ENCODE results near the gene ATP8B4.

ATP8B4 gene

DNA sequence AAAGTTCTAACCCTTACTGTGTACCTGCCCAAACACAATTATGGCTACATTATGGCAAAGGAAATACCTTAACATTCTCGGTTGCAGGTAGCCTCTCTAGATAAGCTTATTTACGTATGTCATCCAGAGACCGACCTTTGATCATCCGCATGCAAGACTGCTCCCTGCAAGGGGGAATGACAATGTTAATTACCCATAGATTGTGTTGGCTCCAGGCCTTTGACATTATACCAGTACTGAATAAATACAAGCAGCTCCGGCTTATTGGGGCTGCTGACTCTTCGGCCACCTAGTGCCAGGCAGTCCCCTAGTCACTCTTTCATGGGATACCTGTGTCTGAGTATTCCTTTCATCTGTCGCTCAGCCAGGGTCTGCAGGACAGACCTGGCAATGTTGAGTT, 274.6 kb downstream of the ATP8B4 start:
- DNase-seq: no peak

DNA sequence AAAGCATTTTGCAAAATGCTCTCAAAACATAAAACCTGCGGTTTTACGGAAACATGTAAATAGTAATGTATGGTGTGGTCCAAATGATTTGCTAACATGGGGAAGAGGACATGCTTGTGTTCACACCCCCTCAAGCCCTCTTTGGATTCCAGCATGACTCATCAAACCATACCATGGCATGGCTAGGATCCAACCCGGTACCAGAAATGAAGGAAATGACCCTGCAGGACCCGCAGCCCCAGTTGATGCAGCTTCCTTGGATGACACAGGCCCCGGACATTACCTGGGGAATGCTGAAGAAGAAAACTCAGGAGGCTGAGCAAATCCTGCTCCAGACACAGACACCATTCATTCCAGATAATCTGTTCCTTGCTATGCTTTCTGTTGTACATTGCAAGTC, 275.3 kb downstream of the ATP8B4 start:
- DNase-seq: no peak

GRCh38 chr15:49842031-49842730, 276.9 kb downstream of the ATP8B4 start:
- DNase-seq: no peak

DNA sequence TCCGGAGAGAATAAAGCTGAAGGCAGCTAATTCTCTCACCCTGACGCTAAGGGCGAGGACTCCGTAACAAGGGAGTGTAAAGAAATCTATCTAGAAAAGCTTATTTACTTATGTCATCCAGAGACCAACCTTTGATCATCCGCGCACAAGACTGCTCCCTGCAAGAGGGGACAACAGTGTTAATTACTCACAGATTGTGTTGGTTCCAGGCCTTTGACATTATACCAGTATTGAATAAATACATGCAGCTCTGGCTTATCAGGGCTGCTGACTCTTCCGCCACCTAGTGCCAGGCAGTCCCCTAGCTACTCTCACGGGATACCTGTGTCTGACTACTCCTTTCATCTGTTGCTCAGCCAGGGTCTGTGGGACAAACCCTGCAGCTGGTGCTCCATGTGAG, 286.5 kb downstream of the ATP8B4 start:
- no peak for DNase-seq

- DNase-seq: no peak
Observed at GRCh38 chr15:49831206-49831965, 287.6 kb downstream of the ATP8B4 start.

GRCh38 chr15:49830391-49830790, 288.6 kb downstream of the ATP8B4 start:
- DNase-seq: no peak

DNA sequence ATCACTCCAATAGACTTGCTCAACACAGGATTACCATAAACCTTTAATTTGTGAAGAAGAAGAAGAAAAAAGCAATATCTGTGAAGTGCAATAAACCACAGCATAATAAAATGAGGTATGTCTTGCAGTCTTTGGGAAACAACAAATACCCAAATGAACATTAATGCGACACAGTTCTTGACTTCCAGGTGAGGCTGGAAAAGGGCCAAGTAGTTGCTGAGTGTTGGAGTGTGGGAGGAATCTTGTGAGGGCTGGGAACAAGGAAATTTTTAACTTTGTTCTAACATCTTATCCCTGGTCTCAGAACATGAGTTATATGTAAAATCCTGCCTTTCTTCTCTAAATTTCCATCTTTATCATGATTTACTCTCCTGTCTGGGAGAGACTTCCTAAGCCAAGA, 291.7 kb downstream of the ATP8B4 start:
- DNase-seq: no peak

DNA sequence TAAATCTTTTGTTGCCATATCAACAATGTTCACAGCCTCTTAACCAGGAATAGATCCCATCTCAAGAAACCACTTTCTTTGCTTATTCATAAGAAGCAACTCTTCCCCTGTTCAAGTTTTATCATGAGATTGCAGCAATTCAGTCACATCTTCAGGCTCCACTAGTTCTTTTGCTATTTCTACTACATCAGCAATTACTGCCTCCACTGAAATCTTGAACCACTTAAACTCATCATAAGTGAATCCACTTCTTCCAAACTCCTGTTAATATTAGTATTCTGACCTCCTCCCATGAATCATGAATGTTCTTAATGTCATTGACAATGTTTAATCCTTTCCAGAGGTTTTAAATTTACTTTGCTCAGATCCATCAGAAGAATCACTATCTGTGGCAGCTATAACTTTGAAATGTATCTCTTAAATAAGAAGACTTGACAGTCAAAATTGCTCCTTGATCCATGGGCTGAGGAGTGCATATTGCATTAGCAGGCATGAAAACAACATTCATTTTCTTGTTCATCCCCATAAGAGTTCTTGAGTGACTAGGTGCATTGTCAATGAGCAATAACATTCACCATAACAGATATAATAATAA, 292.3 kb downstream of the ATP8B4 start:
- no peak for DNase-seq

GRCh38 chr15:49824775-49825099, 294.3 kb downstream of the ATP8B4 start:
- DNase-seq: no peak

DNA sequence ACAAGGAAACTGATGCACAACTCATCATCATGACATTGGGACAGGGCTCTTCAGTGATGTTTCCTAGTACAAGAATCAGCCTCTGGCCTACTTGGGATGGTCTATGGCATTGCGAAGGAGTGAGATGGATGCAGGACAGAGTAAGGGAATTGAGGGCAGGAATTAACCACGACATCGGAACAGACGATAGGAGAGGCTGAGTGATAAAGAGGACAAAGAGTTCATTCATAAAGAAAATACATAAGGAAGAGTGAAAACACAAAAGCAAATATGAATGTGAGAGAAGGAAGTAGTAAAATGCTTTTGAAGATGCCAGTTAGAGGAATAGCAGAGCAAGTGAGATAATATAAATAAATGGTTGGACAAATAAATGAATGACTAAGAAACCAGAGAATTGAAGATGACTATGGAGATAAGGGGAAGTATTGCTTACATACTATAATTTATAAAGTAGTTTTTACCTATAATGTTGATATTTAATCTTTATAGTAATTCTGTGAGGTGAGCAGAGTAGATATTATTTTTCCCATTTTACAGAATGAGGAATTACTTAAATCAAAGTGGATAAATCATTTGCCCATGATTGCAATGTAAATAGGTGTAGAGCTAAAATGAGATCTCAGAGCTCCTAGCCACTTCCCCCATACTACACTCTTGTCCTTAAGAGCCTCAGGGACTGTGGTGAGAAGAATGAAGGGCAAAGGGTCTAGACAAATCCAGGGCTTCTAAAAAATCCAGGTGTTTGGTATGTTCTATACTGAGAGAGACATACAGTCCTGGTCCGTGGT, 294.9 kb downstream of the ATP8B4 start:
- no peak for DNase-seq

DNA sequence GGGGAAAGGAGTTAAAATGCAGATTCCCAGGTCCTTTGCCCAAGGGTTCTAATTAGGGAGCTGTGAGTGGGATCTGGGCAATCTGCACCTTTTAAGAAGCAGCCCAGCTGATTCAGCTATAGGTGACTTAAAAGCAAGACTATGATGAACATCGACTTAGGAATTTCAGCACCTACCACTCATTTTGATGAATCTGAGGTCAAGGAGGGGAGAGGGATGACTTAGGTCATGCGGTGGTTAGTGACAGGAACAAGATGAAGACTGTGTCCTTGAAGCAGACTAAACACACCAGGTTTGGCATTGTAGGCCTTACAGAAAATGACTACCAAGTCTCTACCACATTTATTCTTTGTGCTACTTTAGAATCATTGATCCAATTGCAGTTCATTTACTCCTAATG, 301.9 kb downstream of the ATP8B4 start:
- DNase-seq: no peak

DNA sequence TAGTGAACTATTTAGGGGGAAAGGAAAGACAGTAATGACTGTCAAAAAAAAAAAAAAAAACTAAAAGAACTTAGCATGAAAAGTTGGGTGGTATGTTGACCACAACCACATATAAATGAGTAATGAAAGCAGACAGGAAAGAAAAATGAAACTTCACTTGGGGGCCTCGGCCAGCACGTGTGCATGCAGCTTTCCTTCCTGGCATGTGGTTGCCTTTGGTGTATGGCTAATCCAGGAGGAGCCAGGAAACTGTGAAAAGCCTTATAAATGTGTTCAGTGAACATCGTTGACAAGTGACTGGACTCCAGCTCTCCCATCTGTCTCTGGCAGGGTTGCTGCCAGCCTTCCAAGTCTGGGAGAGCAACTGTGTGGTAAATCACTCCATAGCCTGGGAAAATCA, 303.1 kb downstream of the ATP8B4 start:
- no peak for DNase-seq

DNA sequence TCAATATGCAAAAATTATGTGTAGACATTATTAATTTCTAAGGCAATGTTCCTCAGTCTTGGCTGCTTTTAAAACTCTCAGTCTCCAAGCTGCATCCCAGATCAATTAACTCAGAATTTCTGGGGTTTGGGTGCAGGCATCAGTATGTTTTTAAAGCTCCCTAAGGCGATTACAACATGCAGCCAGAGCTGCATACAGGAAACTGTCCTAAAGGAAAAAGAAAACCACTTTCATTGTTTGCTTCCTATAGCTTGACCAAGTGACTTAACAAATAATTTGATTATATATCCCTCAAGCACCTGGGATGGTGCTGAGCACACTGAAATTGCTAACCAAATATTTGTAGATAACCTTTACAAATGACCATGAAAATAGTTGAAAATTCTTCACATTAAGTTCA, 303.5 kb downstream of the ATP8B4 start:
- no peak for DNase-seq

- DNase-seq: no peak
Observed at GRCh38 chr15:49814709-49815108, 304.3 kb downstream of the ATP8B4 start.

GRCh38 chr15:49813625-49814024, 305.4 kb downstream of the ATP8B4 start:
- no peak for DNase-seq

- no peak for DNase-seq
Observed at GRCh38 chr15:49810720-49811119, 308.3 kb downstream of the ATP8B4 start.

DNA sequence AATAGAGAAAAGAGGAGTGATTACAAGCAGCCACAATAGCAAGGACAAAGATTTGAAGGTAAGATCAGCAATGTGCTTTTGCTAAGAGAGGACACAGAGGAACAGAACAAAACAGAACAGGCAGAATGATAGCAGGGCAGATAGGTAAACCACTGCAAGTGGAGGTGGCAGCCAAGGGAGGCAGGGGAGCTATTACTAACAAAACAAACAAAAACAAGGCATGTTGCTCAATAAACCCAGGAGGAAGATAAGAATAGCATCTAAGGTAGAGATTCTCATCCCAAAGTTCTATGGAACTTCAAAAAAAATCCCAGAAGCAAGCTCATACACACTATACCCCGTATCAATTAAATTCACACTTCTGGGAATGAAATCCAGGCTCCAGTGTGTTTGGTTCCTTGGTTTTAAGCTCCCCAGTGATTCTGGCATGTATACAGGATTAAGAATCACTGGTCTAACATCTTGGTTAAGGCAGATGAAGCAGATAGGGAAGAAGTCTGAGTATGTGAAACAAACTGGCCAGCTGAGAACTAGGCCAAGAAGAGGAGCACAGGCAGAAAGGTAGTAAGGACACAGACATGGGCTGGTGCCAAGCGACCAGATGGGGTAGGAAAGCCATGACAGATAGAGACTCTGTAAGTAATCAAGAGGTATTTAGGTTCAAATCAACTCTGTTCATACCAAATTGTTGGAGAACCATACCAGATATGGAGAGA, 309.0 kb downstream of the ATP8B4 start:
- DNase-seq: no peak

DNA sequence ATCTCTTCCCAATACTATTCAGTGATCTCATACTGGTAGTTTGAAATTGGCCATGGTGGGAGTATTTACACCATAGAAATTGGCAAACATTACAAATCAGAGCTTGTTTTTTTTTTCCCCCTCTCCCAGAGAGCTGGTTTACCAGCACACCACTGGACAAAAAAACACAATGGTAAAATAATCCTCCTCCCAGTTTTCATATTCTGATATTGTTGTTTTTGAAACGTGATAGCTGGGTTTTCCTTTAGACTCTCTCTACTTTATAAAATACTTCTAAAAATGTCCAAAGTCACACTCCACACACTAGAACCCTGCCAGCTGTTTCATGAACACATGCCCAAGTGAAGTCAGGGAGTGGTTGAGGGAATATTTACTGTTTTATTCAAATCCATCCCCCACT, 310.7 kb downstream of the ATP8B4 start:
- DNase-seq: no peak

Measured in DMS153 (cell line).